Activated naive CD8-positive, alpha-beta T cell treated with anti-CD3 and anti-CD28 coated beads, Interleukin-2, amount 50 U/mL, for 16 hours (primary cell): ENCODE data around the gene VEGFD.

ENCODE experiments used
- DNase-seq: peaks from one replicate; pipeline ENCODE4 v3.0.0-alpha.2; 2020; ENCODE audit warnings: low read depth, low spot score

Gene VEGFD, protein sequence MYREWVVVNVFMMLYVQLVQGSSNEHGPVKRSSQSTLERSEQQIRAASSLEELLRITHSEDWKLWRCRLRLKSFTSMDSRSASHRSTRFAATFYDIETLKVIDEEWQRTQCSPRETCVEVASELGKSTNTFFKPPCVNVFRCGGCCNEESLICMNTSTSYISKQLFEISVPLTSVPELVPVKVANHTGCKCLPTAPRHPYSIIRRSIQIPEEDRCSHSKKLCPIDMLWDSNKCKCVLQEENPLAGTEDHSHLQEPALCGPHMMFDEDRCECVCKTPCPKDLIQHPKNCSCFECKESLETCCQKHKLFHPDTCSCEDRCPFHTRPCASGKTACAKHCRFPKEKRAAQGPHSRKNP

DNA sequence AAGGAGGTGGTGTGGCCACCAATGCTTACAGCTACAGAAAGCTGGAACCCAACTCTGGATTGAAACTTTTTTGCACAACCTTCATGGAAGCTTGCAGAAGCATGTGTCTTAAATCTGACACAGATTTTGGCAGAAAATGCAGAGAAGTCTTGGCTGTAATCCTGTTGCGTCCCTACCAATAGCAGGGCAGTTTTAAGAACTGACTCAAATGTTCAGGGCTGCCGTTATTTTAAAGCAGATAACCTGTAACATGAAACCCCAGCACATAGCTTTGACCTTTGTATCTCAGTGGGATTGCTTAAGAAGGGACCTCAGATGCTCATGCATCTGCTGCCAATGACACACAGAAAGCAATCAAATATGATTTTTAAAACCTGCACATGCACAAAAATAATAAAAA lies at the start of gene VEGFD:
Gene VEGFD, minus strand, starts transcription at position 110 of the 400 bp plus-strand sequence. CDS start 467 bp downstream, outside the sequence.
- no peak for DNase-seq

DNA sequence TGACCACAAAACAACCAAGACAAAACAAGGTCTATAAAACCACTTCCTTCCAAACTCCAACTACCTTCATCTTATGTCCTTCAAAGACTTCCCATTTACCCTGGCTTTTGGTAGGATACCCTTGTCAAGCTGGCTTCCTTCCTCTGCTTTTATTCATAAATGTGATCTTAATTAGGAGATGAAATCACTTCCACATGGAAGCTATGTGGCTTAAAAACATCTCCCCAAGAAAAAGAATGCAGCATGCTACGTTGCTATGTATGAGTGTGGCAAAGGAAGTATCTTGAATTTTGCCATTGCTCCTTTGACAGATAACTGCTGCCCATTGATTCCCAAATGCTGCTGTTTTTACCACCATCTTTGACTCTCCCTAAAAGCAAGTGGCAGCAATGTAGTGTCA lies 46.4 kb upstream of the VEGFD start:
- DNase-seq = no peak

DNA sequence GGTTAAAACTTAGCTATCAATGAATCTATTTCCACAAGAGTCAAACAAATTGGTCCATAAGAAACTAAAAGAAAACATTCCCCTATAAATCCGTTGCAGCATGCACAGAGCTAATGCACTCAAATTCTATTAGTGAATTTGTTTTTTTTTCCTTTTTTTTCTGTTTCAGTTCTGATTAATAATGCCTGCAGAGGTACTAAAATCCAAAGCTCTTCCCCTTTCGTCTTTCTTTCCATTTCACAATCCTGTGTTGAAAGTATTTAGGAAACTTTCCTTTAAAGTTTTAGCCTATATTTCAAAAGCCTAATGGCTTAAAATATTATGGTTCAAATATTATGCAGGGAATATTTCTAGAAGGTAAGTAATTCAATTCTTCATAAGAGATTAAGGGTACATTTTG lies 45.9 kb upstream of the VEGFD start:
- no peak for DNase-seq

DNA sequence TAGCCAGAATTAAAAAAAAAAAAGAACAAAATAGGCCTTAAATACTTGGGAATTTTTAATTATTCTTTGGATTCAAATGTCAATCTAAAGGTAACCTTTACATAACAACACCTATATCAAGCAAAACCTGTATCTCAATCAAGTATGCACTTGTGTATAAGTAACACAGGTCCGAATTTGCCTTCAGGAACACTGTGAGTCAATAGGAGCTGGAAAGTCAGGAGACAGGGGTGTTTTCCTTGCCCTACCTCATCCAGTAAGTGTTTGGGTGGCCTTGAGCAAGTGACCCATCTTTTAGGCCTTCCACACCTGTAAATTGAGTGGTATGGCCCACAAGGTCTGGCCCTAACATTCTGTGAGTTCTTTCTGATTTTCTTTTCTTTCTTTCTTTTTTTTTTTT lies 40.8 kb upstream of the VEGFD start:
- DNase-seq = no peak

DNA sequence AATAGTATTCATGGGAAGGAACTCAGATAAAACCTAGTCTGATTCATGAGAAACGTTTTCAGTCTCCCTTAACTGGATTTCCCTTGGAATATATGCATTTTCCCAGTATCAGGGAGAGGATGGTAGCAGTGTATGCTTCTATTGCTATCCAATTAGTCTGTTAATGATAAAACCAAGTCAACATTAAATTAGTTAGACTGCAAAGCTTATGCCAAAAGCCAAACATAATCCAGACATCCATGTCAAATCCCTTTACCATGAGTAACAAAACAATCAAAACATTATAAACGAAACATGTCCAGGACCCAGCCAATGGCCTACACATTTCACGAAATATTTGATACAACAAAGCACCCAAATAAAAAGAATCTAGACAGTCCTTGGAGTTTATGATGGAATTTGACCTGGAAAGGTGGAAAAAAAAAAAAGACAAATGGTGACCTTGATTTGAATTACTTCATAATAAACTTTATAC lies 34.5 kb upstream of the VEGFD start:
- DNase-seq = no peak

DNA sequence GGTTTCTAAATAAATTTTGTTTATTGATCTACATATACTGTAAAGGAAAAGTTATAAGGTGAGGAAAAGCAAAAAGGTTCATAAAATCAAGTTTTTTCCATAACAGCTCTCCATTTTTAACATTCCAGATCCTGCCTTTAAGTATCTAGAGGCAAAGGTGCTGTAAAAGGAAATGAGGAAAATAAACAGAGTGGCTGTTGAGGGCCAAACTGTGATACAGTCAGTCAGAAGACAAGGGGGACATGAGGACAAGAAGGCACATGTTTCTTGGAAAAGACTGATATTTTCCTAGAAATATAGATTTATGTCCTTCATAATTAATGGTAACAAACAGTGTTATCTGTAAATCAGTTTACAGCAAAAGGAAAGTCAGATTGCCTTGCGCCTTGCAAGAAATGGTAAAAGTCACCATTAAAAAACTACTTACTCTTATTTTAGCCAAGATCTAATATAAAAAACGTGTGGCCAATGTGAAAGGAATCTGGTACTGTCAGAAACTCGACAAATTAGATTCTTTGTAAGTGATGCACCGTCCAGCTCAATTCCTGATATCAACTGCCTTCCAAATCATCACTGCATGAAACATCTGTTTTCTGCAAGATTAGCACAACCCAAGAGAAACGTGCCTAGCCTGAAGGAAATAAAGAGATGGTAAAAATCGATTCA lies 34.0 kb upstream of the VEGFD start:
- no peak for DNase-seq

DNA sequence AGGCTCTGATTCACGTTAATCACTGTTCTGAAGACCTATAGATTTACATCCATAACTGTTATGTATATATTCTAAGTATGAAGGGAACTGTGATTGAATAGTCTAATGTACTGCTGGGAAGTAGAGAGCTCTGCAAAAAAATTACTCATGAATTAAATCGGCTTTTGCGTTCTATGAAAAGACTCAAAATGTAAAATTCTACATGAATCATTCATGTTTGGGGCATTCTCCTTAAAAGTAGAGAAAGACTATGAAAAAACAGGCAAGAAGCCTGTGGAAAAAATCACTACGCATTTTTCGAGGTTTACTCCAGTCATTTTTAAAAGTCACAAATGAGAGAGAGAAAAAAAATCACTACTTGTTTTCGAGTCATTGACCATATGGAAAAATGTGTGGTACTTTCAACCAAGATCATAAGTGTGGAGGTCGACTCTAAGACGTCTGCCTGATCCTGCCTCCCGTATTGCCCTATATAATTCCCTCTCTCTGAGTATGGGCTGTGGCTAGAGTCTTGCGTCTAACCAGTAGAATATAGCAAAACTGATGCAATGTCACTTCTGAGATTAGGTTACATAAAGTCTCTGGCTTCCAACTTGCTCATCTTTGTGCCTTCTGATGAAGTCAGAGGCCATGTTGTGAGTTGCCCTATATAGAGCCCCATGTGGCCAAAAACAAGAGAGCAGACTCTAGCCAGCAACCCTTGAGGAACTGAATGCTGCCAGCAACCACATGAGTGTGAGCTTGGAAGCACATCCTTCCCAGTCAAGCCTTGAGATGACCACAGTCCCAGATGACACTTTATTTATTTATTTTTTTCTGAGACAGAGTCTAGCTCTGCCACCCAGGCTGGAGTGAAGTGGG lies 32.1 kb upstream of the VEGFD start:
- DNase-seq = no peak

DNA sequence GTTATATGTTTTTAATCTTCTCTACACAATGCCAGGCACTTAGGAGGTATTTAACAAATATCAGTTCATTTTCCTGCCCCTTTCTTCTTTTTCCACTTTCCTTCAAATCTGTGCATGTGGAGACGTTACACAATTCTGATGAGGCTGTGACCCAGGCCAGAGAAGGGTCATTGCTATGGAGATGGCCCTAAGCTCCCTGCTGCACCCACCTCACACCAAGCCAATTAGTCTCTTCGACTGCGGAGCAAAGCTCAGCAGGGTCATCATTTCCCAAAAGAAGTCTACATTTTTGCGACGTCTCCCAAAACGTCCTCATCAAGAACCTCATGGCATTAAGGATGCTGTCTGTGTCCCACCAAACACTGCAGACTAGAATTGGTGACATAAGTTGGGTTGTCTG lies 28.9 kb upstream of the VEGFD start:
- no peak for DNase-seq

DNA sequence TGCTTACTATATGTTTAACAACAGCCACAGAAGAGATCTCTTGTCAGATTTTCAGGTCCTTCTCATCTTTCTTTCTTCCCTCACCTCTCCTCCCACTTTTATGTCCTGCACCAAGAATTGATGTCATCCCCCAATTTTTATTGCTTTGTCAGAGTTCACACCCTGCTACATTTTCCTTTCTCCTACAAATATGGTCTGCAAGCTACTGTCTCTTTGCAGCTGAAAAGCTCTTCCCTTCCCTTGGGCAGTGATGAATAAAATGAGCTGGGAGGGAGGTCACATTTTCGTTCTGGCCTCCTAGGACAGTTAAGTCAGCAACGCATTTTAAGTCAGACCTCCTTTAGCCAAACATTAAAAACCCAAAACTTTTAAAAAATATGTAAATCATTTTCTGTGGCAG lies 26.7 kb upstream of the VEGFD start:
- DNase-seq = no peak

DNA sequence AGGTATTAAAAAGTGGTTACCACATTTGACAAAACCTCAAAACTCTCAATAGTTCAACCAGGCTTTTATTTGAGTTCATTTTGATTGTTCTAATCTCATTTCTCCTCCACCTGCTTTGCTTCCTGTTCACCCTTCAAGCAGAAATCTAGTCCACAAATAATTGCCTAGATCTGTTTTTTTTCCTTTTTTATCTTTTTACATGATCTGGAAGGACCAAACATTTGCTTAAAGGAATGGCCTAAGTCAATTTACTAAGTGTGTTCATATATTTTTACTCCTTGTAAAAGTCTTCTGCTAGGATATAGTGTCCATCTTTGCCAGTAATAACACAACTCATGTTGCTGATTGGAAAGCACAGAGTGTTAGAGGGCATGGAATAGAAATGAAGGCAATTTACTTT lies 26.2 kb upstream of the VEGFD start:
- no peak for DNase-seq

DNA sequence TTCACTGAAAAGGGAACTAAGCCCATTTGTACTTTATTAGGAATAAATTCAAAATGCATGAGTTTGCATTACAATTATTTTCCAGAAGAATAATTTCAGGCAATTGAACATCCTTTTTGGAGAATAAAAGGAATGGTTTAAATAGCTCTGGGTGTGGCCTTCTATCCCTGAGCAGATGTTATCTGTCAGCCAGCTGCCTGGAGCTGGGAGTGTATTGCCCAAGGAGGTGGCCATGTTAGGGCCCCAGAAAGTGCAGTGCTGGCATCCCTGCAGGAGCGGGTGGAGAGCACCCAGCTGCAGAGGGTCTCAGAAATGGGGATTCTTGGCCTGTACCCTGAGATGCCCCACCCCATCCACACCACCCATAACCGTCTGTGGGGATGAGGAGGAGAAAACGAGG lies 21.6 kb upstream of the VEGFD start:
- no peak for DNase-seq

DNA sequence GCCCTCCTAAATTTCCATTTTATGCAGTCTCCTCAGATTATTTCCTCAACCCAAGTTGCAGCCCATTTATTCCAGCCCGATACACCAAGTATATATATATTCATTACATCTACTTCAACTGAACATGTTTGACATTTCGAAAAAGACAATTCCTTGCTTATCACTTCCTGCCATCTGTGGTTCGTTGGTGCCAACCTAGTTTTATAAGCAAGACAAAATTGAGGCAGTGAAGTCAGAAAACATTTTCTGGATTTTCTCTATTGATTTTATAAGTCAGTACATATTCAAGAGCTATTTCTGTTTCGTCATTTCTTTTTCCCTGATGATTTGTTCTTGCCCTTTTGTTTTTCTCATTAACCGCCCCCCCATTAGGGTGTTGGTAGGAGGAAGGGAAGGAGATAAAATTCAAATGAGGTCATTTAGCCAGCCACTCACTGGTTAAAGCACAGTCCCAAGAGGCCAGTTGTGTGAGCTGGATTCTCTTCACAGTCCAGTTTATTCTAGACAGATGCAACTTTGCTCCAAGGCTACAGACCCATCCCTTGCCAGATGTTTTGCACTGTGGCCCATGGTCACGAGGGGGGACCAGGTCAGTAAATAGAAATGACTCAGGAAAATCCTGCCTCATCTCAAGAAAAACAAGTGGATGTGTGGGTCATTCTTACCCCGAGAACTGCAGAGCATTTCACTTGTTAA lies 20.3 kb upstream of the VEGFD start:
- no peak for DNase-seq

DNA sequence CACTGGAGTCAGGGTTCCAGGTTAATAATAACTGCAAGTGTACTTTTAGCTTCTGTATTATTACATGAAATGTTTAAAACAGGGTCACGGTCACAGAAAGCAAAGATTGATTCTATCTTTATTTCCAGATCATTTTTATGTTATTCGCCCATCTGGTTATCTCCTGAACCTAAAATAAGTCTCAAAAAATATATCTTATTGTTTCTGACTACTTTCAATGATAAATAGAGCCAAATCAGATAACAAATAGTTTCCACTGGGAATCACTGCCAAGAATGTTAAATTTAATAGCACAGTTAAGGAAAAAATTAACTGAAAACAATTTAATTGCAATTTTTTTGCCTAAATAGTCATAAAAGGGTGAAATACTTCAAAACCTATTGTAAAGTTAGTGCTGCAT lies 17.2 kb upstream of the VEGFD start:
- no peak for DNase-seq

DNA sequence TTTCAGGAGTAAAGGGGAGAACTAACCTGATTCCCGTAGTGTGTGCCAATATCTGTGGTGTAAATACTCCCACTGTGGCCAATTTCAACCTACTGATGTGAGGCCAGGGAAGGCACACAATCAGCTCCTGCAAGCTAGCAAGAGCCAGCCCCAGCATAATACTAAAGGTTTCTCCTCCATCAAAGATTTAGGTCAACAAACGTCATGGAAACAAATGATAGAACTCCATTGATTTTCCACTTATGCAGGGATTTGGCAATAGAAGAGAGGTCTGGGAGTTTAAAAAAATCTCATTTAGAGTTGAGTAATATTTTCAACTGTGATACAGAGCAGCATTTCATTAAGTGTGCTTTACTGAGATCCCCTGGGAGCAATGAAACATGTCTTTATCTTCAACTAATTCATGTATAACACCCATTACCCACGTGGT lies 15.8 kb upstream of the VEGFD start:
- DNase-seq = no peak

DNA sequence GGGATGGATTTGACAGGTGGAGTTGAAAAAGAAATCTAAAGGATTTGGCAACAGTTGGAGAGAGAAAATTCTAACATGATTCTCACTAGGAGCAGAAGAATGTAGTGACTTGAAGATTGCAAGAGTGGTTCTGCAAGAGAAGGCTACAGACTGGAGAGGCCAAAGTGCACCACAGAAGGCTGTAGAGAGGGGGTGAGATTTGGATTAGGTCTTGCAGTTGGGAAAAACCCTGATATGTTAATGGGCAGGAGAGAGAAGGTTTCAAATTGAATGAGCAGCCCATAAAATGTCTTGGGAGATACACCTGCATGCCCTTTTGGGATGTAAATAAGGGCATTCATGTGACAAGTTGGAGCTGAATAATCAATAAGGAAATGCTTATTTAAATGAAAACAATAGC lies 14.7 kb upstream of the VEGFD start:
- no peak for DNase-seq

DNA sequence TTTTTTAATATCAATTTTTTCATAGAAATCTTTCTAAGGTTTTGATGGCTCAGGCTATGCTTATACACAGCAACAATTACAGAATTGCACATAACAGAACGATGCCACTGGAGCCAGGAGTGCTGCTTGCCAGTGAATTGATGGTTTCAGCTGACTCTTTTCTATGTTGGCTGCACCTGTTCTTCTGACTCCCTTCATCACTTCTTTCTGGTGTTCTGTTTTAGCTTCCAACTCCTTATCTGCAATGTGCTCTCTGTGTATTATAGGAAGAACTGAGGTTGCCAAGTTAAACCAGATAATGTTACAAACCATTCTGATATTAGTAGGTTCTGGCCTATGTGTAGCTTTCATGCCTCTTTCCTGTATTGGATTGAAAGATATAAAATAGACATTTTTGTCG lies 11.6 kb upstream of the VEGFD start:
- DNase-seq = no peak

DNA sequence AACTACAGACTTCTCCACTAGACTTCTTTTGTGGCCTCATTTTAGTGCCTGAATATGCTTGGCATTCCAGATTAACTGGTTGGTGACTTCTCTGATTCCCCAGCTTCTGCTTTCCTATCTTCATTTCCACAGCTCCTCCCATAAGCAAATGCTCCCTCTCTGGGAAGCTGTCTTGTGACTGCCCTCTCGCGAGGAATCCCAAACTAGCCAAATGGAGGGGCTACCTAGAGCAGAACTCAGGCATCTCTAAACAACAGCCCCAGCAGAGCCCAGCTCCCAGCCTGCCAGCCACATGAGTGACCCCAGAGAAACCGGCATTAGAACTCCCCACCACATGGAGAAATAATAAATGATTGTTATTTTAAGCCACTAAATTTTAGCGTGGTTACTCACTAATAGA lies 7.6 kb upstream of the VEGFD start:
- DNase-seq = no peak

DNA sequence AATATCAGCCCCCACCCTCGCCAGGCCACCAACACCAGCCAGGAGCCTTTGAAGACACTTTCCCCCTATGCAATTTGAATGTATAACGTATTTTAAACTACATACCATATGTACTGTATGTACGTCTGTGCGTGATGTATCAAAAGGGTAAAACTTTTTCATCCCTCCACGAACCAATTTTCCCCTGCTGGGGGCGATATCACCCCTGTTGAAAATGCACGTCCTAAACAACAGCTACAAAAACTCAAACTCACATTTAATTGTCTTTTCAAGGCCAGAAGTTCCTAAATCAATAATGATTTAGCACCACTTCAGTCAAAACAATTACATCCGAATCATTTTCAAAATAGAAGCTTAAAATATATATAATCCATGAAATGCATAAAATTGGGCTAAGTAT lies 1.4 kb downstream of the VEGFD start:
- DNase-seq = no peak

DNA sequence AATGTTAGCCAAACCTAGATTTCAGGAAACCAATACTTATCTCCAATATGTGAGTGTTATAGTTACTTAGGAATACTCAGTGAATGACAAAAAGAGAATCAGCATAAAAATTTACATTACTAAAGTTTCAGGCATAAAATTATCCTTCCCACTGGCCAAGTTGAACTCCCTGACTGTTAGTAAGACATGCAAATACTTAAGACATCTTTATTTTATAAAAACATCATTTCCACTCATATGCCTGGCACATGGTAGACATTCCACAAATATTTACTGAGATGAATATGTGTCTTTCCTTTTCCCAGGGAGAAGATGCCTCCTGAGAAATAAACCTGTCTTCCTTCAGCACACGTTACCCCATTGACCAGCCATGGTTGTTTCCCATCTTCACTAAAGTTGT lies 7.3 kb downstream of the VEGFD start:
- no peak for DNase-seq

DNA sequence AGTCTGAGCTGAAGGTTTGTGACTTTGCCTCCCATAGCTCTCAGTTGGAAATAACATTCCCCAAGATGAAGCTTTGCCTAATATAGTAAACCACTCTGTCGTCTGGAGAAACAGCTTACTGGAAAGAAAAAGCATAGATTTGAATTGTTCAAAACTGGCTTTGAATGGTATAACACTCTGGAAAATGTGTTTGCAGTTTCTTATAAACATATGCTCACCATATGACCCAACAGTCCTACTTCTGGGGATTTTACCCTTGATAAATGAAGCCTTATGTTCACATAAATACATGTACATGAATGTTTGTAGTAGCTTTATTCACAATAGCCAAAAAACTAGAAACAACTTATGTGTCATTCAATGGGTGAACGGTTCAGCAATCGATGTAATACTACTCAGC lies 10.2 kb downstream of the VEGFD start:
- DNase-seq = no peak

DNA sequence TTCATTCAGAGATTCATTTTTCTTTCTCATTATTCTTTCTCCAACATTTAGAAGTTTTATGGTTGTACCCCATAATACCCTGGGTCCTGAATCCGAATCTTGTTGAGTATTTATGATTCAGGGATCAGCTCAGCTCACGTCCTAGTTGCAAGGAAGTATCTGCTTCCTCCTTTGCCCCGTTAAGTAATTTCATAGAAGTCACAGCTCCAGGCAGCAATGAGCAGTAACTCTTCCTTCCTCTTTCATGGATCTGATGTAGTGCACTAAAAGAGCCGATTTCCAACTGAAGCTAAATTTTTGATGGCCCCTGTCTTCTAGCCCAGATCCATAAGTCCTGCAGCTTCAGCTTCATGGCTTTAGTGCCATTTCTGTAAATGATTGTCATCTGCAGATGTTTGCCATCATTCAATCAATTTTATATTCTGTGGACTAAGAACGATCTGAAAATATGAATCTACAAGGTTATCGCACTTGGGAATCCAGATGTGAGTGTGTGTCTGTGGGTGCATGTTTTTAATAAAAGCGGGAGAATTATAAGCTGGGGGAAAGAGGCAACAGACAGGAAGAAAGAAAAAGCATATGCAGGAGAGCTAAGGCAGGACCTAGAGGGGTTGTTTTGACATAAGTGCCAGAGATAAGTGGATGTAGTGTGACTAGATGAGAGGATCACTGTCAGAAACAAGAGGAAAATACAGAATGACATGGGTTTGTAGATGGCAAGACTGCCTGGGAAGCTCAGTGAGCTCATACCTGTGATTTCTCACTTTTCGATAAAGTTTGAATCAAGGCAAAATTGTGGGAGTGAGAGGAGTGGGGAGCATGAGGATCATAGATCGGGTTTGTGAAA lies 17.5 kb downstream of the VEGFD start:
- no peak for DNase-seq
